Naive thymus-derived CD4-positive, alpha-beta T cell (primary cell): Measurements from ENCODE around the gene CCDC198. TPM values are rescaled to one million over a fixed set of nuclear protein-coding genes. Genes with fewer than 3 reads are reported as not detected.

Experiments
- ATAC-seq: fragments of 150-1000 bp; cut with Tn5 transposase; 2 replicates; pipeline ENCODE4 v1.10.0; 2021; ENCODE audit warnings: mild to moderate bottlenecking, moderate library complexity
- CTCF ChIA-PET: fragments of 350-600 bp; sonication (Branson Sonifier 250); formaldehyde crosslinking; loops from one replicate; lab custom pipeline; 2021; ENCODE audit warnings: antibody characterized with exemption; lab: Charles Lee
- POLR2A ChIA-PET: fragments of 350-600 bp; sonication (Branson Sonifier 250); formaldehyde crosslinking; loops from one replicate; lab custom pipeline; 2021; ENCODE audit warnings: antibody characterized with exemption, inconsistent platforms; lab: Charles Lee
- DNase-seq, 9 donors: peaks; one replicate each; pipeline versions ENCODE4 v3.0.0 to v3.0.0-alpha.2; 2020 to 2022; ENCODE audit warnings: mixed read lengths in 1 of 9
- H3K27ac ChIP-seq: one replicate; pipeline ENCODE4 v1.7.0; 2013; ENCODE audit warnings: mild to moderate bottlenecking, low read depth, low read length, moderate library complexity
- H3K27me3 ChIP-seq, 2 donors: one replicate each; pipeline ENCODE4 v1.7.0; 2013; ENCODE audit warnings: low read length in 2 of 2, mild to moderate bottlenecking in 2 of 2, moderate library complexity in 2 of 2; ENCODE audit not compliant: control insufficient read depth in 2 of 2, insufficient read depth in 2 of 2
- H3K36me3 ChIP-seq, 3 experiments: 1 replicate in 2 of 3; 2 replicates in 1 of 3; pipeline ENCODE4 v1.7.0; 2013; ENCODE audit warnings: low read length in 3 of 3, mild to moderate bottlenecking in 3 of 3, moderate library complexity in 1 of 3; ENCODE audit not compliant: insufficient read depth in 3 of 3, control insufficient read depth in 2 of 3
- H3K4me1 ChIP-seq, 2 donors: one replicate each; pipeline ENCODE4 v1.7.0; 2013; ENCODE audit warnings: low read length in 2 of 2, mild to moderate bottlenecking in 2 of 2, moderate library complexity in 1 of 2; ENCODE audit not compliant: control insufficient read depth in 2 of 2, insufficient read depth in 2 of 2
- H3K4me3 ChIP-seq: 2 replicates; pipeline ENCODE4 v1.7.0; 2013; ENCODE audit warnings: mild to moderate bottlenecking, low read length
- H3K9me3 ChIP-seq, 3 experiments: 1 replicate in 2 of 3; 2 replicates in 1 of 3; pipeline ENCODE4 v1.7.0; 2013; ENCODE audit warnings: low read length in 3 of 3; ENCODE audit not compliant: control insufficient read depth in 2 of 3
- H3K27ac Mint-ChIP-seq, 9 donors: one replicate each; pipeline ENCODE4 v1.8.0; 2020 to 2022; ENCODE audit warnings: mixed read lengths in 9 of 9, mild to moderate bottlenecking in 8 of 9, moderate library complexity in 5 of 9, inconsistent platforms in 2 of 9
- H3K27me3 Mint-ChIP-seq, 5 donors: one replicate each; pipeline ENCODE4 v1.8.0; 2021 to 2022; ENCODE audit warnings: mixed read lengths in 5 of 5, mild to moderate bottlenecking in 1 of 5
- H3K36me3 Mint-ChIP-seq, 5 donors: one replicate each; pipeline ENCODE4 v1.8.0; 2020 to 2022; ENCODE audit warnings: mixed read lengths in 5 of 5, mild to moderate bottlenecking in 3 of 5, inconsistent platforms in 1 of 5
- H3K4me1 Mint-ChIP-seq, 7 donors: one replicate each; pipeline ENCODE4 v1.8.0; 2020 to 2022; ENCODE audit warnings: mixed read lengths in 7 of 7, mild to moderate bottlenecking in 3 of 7, inconsistent platforms in 1 of 7
- H3K4me3 Mint-ChIP-seq, 10 donors: one replicate each; pipeline ENCODE4 v1.8.0; 2020 to 2022; ENCODE audit warnings: mild to moderate bottlenecking in 10 of 10, mixed read lengths in 10 of 10, moderate library complexity in 6 of 10, inconsistent platforms in 2 of 10
- H3K9me3 Mint-ChIP-seq, 11 donors: one replicate each; pipeline ENCODE4 v1.8.0; 2020 to 2022; ENCODE audit warnings: mixed read lengths in 11 of 11, mild to moderate bottlenecking in 4 of 11, inconsistent platforms in 1 of 11, moderate library complexity in 1 of 11
- intact Hi-C, 2 donors: fragments of 100-400 bp; cut with micrococcal nuclease; formaldehyde crosslinking; loops; one replicate each; pipeline ENCODE4 v1.15.1; 2023
- polyA plus RNA-seq, 2 donors: library from polyadenylated mRNA; unstranded; fragments of 300-500 nt; fragmentation: Illumina TruSeq; gene quantifications; one replicate each; pipeline ENCODE4 v1.2.3, GENCODE V29; 2021
- total RNA-seq, 6 experiments: library from RNA in 5 of 6; stranded (reverse) in 5 of 6; gene quantifications; 1 replicate in 5 of 6; 2 replicates in 1 of 6; pipeline ENCODE4 v1.2.3 and lab custom pipeline; 2021 to 2026

The CCDC198 gene
- total and polyA plus RNA-seq, 7 experiments from 2014 or later, result not detected

- H3K27me3 Mint-ChIP-seq, result peaks cover 0 to 22% (median 5%) of the 10 kb centered on the region in 5 donors
- intact Hi-C loops, result no loop called here
- CTCF ChIA-PET, result interaction anchor here (0.8 kb wide), 1 partner anchor 28 kb away, joined by 3 read pairs; no protein-coding TSS in a partner anchor
These were observed 15.6 kb downstream of the CCDC198 start for GRCh38 chr14:57478050-57478449.

GRCh38 chr14:57470909-57471308 lies 22.7 kb downstream of the CCDC198 start:
- Histone ChIP-seq H3K9me3 (no peaks in the 10 kb centered on the region), H3K36me3 (no peaks in the 10 kb centered on the region), H3K27ac (no peak overlapping the region), H3K4me1 (no peaks in the 10 kb centered on the region), H3K27me3 (no peaks in the 10 kb centered on the region), H3K4me3 (no peak overlapping the region)
- peaks cover 0 to 21% (median 10%) of the 10 kb centered on the region in 5 donors for H3K27me3 Mint-ChIP-seq
- peaks cover 0 to 4% (median 0%) of the 10 kb centered on the region in 11 donors for H3K9me3 Mint-ChIP-seq
- ATAC-seq, result no peak
- H3K4me1 Mint-ChIP-seq, result peaks cover 0 to 2% (median 0%) of the 10 kb centered on the region in 7 donors
- ChIA-PET CTCF (no interaction called here), POLR2A (no interaction called here)
- intact Hi-C loops, result no loop called here
- H3K27ac Mint-ChIP-seq, result no peak overlapping the region
- no peak overlapping the region for H3K4me3 Mint-ChIP-seq
- H3K36me3 Mint-ChIP-seq, result no peaks in the 10 kb centered on the region
- DNase-seq, result no peak

More at GRCh38 chr14:57478050-57478449, 15.6 kb downstream of the CCDC198 start:
- Histone ChIP-seq H3K4me1 (no peaks in the 10 kb centered on the region), H3K27ac (no peak overlapping the region), H3K27me3 (no peaks in the 10 kb centered on the region), H3K4me3 (no peak overlapping the region), H3K36me3 (no peaks in the 10 kb centered on the region), H3K9me3 (no peaks in the 10 kb centered on the region)
- Mint-ChIP-seq H3K9me3 (no peaks in the 10 kb centered on the region), H3K36me3 (no peaks in the 10 kb centered on the region), H3K4me1 (peaks cover 0 to 5% (median 0%) of the 10 kb centered on the region in 7 donors), H3K4me3 (no peak overlapping the region), H3K27ac (no peak overlapping the region)
- ATAC-seq (no peak), DNase-seq (no peak)
- POLR2A ChIA-PET, result no interaction called here

DNA sequence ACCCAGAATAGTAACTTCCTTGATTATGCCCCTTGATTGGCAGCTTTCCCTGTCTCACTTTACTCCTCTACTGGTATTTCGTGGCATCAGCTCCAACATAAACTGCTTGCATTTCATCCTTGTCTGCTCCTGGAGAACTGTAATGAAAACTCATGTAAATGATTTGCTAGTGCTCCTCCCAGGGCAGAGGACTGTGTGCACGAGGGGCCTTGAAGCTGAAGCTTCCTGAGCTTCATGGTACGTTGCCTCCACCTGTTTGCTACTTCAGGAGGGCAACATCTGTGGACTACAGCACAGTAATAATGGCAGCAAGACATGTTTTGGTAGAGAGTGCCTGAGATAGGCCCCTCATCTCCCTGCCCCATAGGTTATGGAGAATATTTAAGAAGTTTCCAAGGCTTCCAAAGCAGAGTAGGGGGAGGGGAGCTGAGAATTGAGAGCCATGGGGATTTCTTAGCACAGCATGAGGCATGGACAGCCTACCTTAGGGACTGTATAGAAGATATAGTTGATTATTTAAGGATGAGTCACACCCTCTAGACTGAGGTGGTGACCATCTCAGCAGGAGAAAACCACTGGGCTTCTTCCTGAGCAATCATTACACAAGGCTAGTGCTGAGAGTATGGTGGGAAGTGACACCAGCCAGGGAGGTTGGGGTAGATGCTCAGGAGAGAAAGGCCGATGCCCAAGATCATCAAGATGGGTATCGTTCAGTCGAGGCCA lies 29.5 kb downstream of the CCDC198 start:
- intact Hi-C loops, result no loop called here
- ATAC-seq (no peak), DNase-seq (no peak)
- Mint-ChIP-seq H3K27me3 (peaks cover 0 to 42% (median 4%) of the 10 kb centered on the region in 5 donors), H3K9me3 (peaks cover 0 to 3% (median 0%) of the 10 kb centered on the region in 11 donors), H3K4me1 (no peaks in the 10 kb centered on the region), H3K4me3 (no peak overlapping the region), H3K36me3 (no peaks in the 10 kb centered on the region), H3K27ac (no peak overlapping the region)
- Histone ChIP-seq H3K4me1 (no peaks in the 10 kb centered on the region), H3K36me3 (no peaks in the 10 kb centered on the region), H3K9me3 (no peaks in the 10 kb centered on the region), H3K27ac (no peak overlapping the region), H3K27me3 (no peaks in the 10 kb centered on the region), H3K4me3 (no peak overlapping the region)
- CTCF ChIA-PET, result no interaction called here
- POLR2A ChIA-PET, result no interaction called here

DNA sequence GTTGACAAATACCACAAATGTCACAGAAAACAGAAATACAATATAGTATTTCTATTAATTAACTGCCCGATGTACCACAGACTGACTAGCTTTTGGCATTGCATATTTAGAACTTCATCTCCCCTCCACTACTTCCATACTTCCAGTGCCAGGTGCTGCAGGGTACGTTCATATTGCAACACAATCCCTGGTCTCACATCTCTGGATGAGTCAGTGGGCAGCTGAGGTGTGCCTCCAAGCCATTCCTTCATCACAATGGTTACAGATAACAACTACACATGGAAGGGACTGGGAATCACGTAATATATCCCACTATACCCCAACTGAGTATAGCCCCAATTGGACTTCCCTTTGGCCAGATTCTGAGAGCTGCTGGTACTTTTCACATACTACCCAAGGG lies 31.1 kb downstream of the CCDC198 start:
- Mint-ChIP-seq H3K27me3 (peaks cover 0 to 42% (median 4%) of the 10 kb centered on the region in 5 donors), H3K4me1 (no peaks in the 10 kb centered on the region), H3K4me3 (no peak overlapping the region), H3K36me3 (no peaks in the 10 kb centered on the region), H3K9me3 (peaks cover 0 to 3% (median 0%) of the 10 kb centered on the region in 11 donors), H3K27ac (no peak overlapping the region)
- CTCF ChIA-PET, result no interaction called here
- DNase-seq (no peak), ATAC-seq (no peak)
- no peak overlapping the region for H3K27ac ChIP-seq
- intact Hi-C loops, result no loop called here
- H3K4me3 ChIP-seq, result no peak overlapping the region
- no peaks in the 10 kb centered on the region for H3K27me3 ChIP-seq
- no peaks in the 10 kb centered on the region for H3K9me3 ChIP-seq
- no peaks in the 10 kb centered on the region for H3K36me3 ChIP-seq
- POLR2A ChIA-PET, result no interaction called here
- H3K4me1 ChIP-seq, result no peaks in the 10 kb centered on the region

- Histone ChIP-seq H3K27ac (no peak overlapping the region), H3K9me3 (no peaks in the 10 kb centered on the region), H3K4me3 (no peak overlapping the region), H3K36me3 (no peaks in the 10 kb centered on the region), H3K27me3 (no peaks in the 10 kb centered on the region), H3K4me1 (no peaks in the 10 kb centered on the region)
- ATAC-seq (no peak), DNase-seq (no peak)
- H3K4me3 Mint-ChIP-seq, result no peak overlapping the region
- H3K27me3 Mint-ChIP-seq, result peaks cover 0 to 42% (median 4%) of the 10 kb centered on the region in 5 donors
- CTCF ChIA-PET, result no interaction called here
- intact Hi-C loops, result no loop called here
- no peak overlapping the region for H3K27ac Mint-ChIP-seq
- no peaks in the 10 kb centered on the region for H3K36me3 Mint-ChIP-seq
- POLR2A ChIA-PET, result no interaction called here
- peaks cover 0 to 3% (median 0%) of the 10 kb centered on the region in 11 donors for H3K9me3 Mint-ChIP-seq
- no peaks in the 10 kb centered on the region for H3K4me1 Mint-ChIP-seq
These were observed 31.8 kb downstream of the CCDC198 start for GRCh38 chr14:57461777-57462320.

- ChIA-PET POLR2A (no interaction called here), CTCF (no interaction called here)
- Mint-ChIP-seq H3K36me3 (no peaks in the 10 kb centered on the region), H3K9me3 (peaks cover 0 to 17% (median 0%) of the 10 kb centered on the region in 11 donors), H3K4me1 (no peaks in the 10 kb centered on the region), H3K4me3 (no peak overlapping the region), H3K27me3 (peaks cover 0 to 22% (median 6%) of the 10 kb centered on the region in 5 donors), H3K27ac (no peak overlapping the region)
- no peak overlapping the region for H3K4me3 ChIP-seq
- no peaks in the 10 kb centered on the region for H3K9me3 ChIP-seq
- H3K27ac ChIP-seq, result no peak overlapping the region
- intact Hi-C loops, result no loop called here
- ATAC-seq, result no peak
- no peaks in the 10 kb centered on the region for H3K27me3 ChIP-seq
- no peak for DNase-seq
- no peaks in the 10 kb centered on the region for H3K36me3 ChIP-seq
- no peaks in the 10 kb centered on the region for H3K4me1 ChIP-seq
These were observed 57.7 kb downstream of the CCDC198 start for GRCh38 chr14:57435923-57436322.

GRCh38 chr14:57420986-57421385 lies 72.7 kb downstream of the CCDC198 start:
- H3K36me3 Mint-ChIP-seq, result peaks cover 0 to 4% (median 0%) of the 10 kb centered on the region in 5 donors
- H3K9me3 Mint-ChIP-seq, result no peaks in the 10 kb centered on the region
- Histone ChIP-seq H3K4me1 (no peaks in the 10 kb centered on the region), H3K27me3 (no peaks in the 10 kb centered on the region), H3K36me3 (no peaks in the 10 kb centered on the region), H3K27ac (no peak overlapping the region), H3K9me3 (no peaks in the 10 kb centered on the region), H3K4me3 (no peak overlapping the region)
- H3K4me3 Mint-ChIP-seq, result no peak overlapping the region
- CTCF ChIA-PET, result no interaction called here
- POLR2A ChIA-PET, result no interaction called here
- intact Hi-C loops, result no loop called here
- ATAC-seq (no peak), DNase-seq (no peak)
- H3K4me1 Mint-ChIP-seq, result no peaks in the 10 kb centered on the region
- no peak overlapping the region for H3K27ac Mint-ChIP-seq
- H3K27me3 Mint-ChIP-seq, result peaks cover 0 to 11% (median 4%) of the 10 kb centered on the region in 5 donors
